MCF 10A (cell line): ENCODE measurements around the gene TAF4. TPM values are rescaled to one million over a fixed set of nuclear protein-coding genes. Genes with fewer than 3 reads are reported as not detected.

Experiments
- BruUV-seq: library from RNA; stranded (reverse); fragments of 400-500 nt; replicated peaks from 2 replicates; lab custom pipeline; 2021; lab: Mats Ljungman, UMichigan
- CTCF ChIA-PET: fragments of 300-600 bp; sonication (Branson Sonifier 250); formaldehyde crosslinking; extraction: SDS; loops from one replicate; lab custom pipeline; 2021; ENCODE audit warnings: antibody characterized with exemption, inconsistent platforms; lab: Yijun Ruan, JAX
- POLR2A ChIA-PET: fragments of 300-600, 350-650 bp; sonication (Branson Sonifier 250); formaldehyde crosslinking; extraction: SDS; loops from one replicate; lab custom pipeline; 2020; ENCODE audit warnings: antibody characterized with exemption, inconsistent platforms; lab: Yijun Ruan, JAX
- DNase-seq: peaks from one replicate; pipeline ENCODE4 v3.0.0-alpha.2; 2018; ENCODE audit not compliant: unreplicated experiment
- H3K27ac Mint-ChIP-seq: one replicate; pipeline ENCODE4 v1.8.0; 2022; ENCODE audit warnings: mild to moderate bottlenecking, low read depth, mixed read lengths; ENCODE audit not compliant: unreplicated experiment
- H3K27me3 Mint-ChIP-seq: one replicate; pipeline ENCODE4 v1.8.0; 2022; ENCODE audit warnings: mixed read lengths; ENCODE audit not compliant: insufficient read depth, unreplicated experiment
- H3K36me3 Mint-ChIP-seq: one replicate; pipeline ENCODE4 v1.8.0; 2022; ENCODE audit warnings: mild to moderate bottlenecking, moderate library complexity, mixed read lengths; ENCODE audit not compliant: insufficient read depth, unreplicated experiment
- H3K4me1 Mint-ChIP-seq: one replicate; pipeline ENCODE4 v1.8.0; 2022; ENCODE audit warnings: mixed read lengths; ENCODE audit not compliant: insufficient read depth, unreplicated experiment
- H3K4me3 Mint-ChIP-seq: one replicate; pipeline ENCODE4 v1.8.0; 2022; ENCODE audit warnings: mild to moderate bottlenecking, moderate library complexity, mixed read lengths; ENCODE audit not compliant: unreplicated experiment
- H3K9me3 Mint-ChIP-seq: one replicate; pipeline ENCODE4 v1.8.0; 2022; ENCODE audit warnings: mixed read lengths; ENCODE audit not compliant: unreplicated experiment
- intact Hi-C: fragments of 100-400 bp; cut with micrococcal nuclease; formaldehyde crosslinking; loops from 2 replicates; pipeline ENCODE4 v1.14.1; 2022
- total RNA-seq: library from RNA; stranded (reverse); gene quantifications from 2 replicates; pipeline ENCODE4 v1.2.3, GENCODE V29; 2022
- TF ChIP-seq, protein P1 (sequence below): fragments of 200-600 bp; IDR thresholded peaks from one replicate; pipeline ENCODE4 v1.8.0; 2022; ENCODE audit warnings: antibody characterized with exemption, mild to moderate bottlenecking; ENCODE audit not compliant: unreplicated experiment

TAF4 gene
- total RNA-seq, 1 experiment from 2014 or later: 15.9 TPM

DNA sequence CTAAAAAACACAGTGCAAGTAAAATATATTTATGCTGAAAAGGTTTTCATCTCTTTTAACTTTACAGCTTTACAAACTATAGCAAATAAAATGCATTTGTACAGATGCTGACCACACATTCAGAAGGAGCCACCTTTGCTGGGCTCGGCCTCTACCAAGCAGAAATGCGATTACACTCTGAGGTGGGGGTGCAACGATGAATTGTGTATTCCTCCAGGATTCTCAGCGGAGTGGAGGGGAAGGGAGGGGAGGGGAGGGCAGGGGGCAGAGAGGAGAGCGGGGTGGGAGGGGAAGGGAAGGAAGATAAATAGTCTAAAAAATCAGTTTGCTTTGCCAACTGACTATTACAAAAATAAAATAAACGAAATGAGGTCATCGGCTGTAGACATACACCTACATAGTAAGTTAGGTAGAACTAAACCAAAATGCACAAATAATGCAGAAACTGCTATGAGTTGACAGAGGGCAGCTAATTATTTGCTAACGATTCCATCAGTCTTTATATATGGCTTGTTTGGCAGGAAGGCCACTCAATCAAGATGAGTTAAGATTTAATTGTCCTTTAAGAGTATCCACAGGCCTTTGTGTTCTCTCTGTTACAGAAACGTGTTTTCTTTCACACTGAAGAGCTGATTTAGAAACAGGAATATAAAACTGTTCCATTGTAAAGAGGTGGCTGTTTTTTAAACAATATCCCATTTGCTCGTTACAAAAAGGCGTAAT is 90.1 kb downstream of the TAF4 start:
- no peak for DNase-seq
- no TSS peak for BruUV-seq
- no peaks in the 10 kb centered on the region for H3K9me3 Mint-ChIP-seq
- H3K27ac Mint-ChIP-seq: no peak overlapping the region
- no peaks in the 10 kb centered on the region for H3K4me1 Mint-ChIP-seq
- intact Hi-C loops: no loop called here
- no peaks in the 10 kb centered on the region for H3K27me3 Mint-ChIP-seq
- ChIA-PET CTCF (interaction anchor here (0.6 kb wide), 1 partner anchor 1140 kb away, joined by 3 read pairs; no protein-coding TSS in a partner anchor), POLR2A (no interaction called here)
- TF ChIP-seq, protein P1, sequence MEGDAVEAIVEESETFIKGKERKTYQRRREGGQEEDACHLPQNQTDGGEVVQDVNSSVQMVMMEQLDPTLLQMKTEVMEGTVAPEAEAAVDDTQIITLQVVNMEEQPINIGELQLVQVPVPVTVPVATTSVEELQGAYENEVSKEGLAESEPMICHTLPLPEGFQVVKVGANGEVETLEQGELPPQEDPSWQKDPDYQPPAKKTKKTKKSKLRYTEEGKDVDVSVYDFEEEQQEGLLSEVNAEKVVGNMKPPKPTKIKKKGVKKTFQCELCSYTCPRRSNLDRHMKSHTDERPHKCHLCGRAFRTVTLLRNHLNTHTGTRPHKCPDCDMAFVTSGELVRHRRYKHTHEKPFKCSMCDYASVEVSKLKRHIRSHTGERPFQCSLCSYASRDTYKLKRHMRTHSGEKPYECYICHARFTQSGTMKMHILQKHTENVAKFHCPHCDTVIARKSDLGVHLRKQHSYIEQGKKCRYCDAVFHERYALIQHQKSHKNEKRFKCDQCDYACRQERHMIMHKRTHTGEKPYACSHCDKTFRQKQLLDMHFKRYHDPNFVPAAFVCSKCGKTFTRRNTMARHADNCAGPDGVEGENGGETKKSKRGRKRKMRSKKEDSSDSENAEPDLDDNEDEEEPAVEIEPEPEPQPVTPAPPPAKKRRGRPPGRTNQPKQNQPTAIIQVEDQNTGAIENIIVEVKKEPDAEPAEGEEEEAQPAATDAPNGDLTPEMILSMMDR: no peak
- H3K36me3 Mint-ChIP-seq: peaks cover 41% of the 10 kb centered on the region
- no peak overlapping the region for H3K4me3 Mint-ChIP-seq

DNA sequence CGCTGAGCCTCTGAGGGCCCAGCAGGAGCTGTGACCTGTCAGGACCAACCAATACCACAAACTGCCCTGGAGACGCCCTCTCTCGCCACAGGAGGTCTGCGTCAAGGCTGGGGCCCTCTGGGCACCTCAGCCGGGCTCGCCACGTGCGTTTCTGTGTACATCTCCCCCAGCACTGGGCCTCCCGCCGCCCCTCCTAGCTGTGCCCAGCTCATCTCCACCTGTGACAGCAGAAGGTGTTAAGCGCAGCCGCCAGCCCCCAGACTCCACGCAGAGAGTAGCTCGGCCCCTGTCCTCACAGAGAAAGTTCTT is 91.4 kb downstream of the TAF4 start:
- CTCF ChIA-PET: interaction anchor here (0.6 kb wide), 1 partner anchor 20 kb away, joined by 3 read pairs; no protein-coding TSS in a partner anchor
- TF ChIP-seq, protein P1: no peak
- intact Hi-C loops: no loop called here
- no peak overlapping the region for H3K4me3 Mint-ChIP-seq
- peaks cover 41% of the 10 kb centered on the region for H3K36me3 Mint-ChIP-seq
- H3K4me1 Mint-ChIP-seq: no peaks in the 10 kb centered on the region
- BruUV-seq: no TSS peak
- no peak for DNase-seq
- POLR2A ChIA-PET: no interaction called here
- H3K27ac Mint-ChIP-seq: no peak overlapping the region
- no peaks in the 10 kb centered on the region for H3K9me3 Mint-ChIP-seq
- H3K27me3 Mint-ChIP-seq: no peaks in the 10 kb centered on the region

DNA sequence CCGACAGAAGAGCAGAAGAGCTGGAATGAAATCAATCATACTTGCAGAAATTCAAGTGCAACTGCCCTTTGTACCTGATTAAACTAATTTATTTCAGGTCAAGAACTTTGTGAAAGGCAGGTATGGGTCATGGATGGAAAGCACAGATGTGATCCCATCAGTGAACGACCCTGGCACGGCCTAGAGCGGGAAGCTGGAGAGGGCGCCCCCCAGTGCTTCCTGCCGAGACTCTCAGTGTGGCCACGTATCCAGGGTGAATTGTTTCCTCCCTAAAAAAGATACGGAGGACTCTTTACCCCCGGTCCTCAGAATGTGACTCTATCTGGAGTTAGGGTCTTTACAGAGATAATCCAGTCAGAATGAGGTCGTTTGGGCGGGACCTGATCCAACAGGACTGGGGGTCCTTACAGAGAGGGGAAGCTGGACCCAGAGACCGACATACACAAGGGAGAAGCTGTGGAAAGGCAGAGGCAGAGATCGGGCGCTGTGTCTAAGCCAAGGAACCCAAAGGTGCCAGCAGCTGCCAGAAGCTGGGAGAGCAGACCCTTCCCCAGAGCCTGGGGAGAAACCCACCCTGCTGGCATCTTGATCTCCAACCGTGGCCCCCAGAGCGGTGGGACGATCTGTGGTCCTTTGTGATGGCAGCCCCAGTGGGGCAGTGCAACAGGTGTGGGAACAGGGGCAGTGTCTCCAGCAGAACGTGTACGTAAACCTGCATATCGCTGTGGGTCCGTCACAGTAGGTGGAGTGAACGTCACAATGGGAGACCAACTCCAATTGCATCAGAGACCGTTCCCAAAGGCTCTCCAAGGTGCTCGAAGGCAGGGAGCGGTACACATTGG is 91.9 kb downstream of the TAF4 start:
- TF ChIP-seq, protein P1: no peak
- CTCF ChIA-PET: interaction anchor here (0.6 kb wide), 1 partner anchor 20 kb away, joined by 3 read pairs; no protein-coding TSS in a partner anchor

More for the DNA sequence above, 91.9 kb downstream of the TAF4 start:
- no peaks in the 10 kb centered on the region for H3K4me1 Mint-ChIP-seq
- H3K27me3 Mint-ChIP-seq: no peaks in the 10 kb centered on the region
- H3K27ac Mint-ChIP-seq: no peak overlapping the region
- DNase-seq: no peak
- no peak overlapping the region for H3K4me3 Mint-ChIP-seq
- peaks cover 41% of the 10 kb centered on the region for H3K36me3 Mint-ChIP-seq
- POLR2A ChIA-PET: no interaction called here
- intact Hi-C loops: no loop called here
- BruUV-seq: no TSS peak
- H3K9me3 Mint-ChIP-seq: no peaks in the 10 kb centered on the region
